Caco-2 (cell line): ENCODE results near the gene MRPS22. TPM values are rescaled to one million over a fixed set of nuclear protein-coding genes. Genes with fewer than 3 reads are reported as not detected.

ENCODE experiments used
- Bru-seq: library from RNA; stranded (reverse); fragments of 400-500 nt; gene quantifications from one replicate; lab custom pipeline; 2021; lab: Mats Ljungman, UMichigan
- BruChase-seq, 2 experiments: library from RNA; stranded (reverse); fragments of 400-500 nt; gene quantifications; one replicate each; lab custom pipeline; 2021; lab: Mats Ljungman, UMichigan
- BruUV-seq: library from RNA; stranded (reverse); fragments of 400-500 nt; replicated peaks from 2 replicates; lab custom pipeline; 2021; lab: Mats Ljungman, UMichigan
- CTCF ChIA-PET: fragments of 300-600 bp; sonication (Branson Sonifier 250); formaldehyde crosslinking; loops from one replicate; lab custom pipeline; 2022; ENCODE audit warnings: antibody characterized with exemption; lab: Charles Lee
- POLR2A ChIA-PET: fragments of 300-600 bp; sonication (Branson Sonifier 250); formaldehyde crosslinking; loops from one replicate; lab custom pipeline; 2022; ENCODE audit warnings: antibody characterized with exemption; lab: Charles Lee
- DNase-seq, 2 experiments: peaks; one replicate each; pipeline versions ENCODE4 v3.0.0 to v3.0.0-alpha.2; 2020 to 2022
- H3K27me3 ChIP-seq: replicated peaks from 2 replicates; pipeline ENCODE4 v1.6.0; 2011; ENCODE audit warnings: low read length; ENCODE audit not compliant: control insufficient read depth, insufficient read depth
- H3K36me3 ChIP-seq: 2 replicates; pipeline ENCODE4 v1.5.1; 2011; ENCODE audit warnings: low read length; ENCODE audit not compliant: control insufficient read depth, insufficient read depth
- H3K4me1 ChIP-seq: fragments of 250-450 bp; sonication (Bioruptor Pico); 2 replicates; pipeline ENCODE4 v1.5.1; 2020; ENCODE audit warnings: mild to moderate bottlenecking
- H3K4me3 ChIP-seq: 2 replicates; pipeline ENCODE4 v1.5.1; 2011; ENCODE audit warnings: low read depth, mild to moderate bottlenecking, control low read depth, low read length
- H3K9me3 ChIP-seq: fragments of 250-450 bp; sonication (Bioruptor Pico); 2 replicates; pipeline ENCODE4 v1.5.1; 2020; ENCODE audit warnings: mild to moderate bottlenecking, moderate library complexity
- H3K27ac Mint-ChIP-seq: one replicate; pipeline ENCODE4 v1.8.0; 2022; ENCODE audit warnings: mixed read lengths; ENCODE audit not compliant: unreplicated experiment
- H3K27me3 Mint-ChIP-seq: one replicate; pipeline ENCODE4 v1.8.0; 2022; ENCODE audit warnings: mixed read lengths; ENCODE audit not compliant: insufficient read depth, unreplicated experiment
- H3K36me3 Mint-ChIP-seq: one replicate; pipeline ENCODE4 v1.8.0; 2022; ENCODE audit warnings: mild to moderate bottlenecking, mixed read lengths; ENCODE audit not compliant: insufficient read depth, unreplicated experiment
- H3K4me1 Mint-ChIP-seq: one replicate; pipeline ENCODE4 v1.8.0; 2022; ENCODE audit warnings: low read depth, mixed read lengths; ENCODE audit not compliant: unreplicated experiment
- H3K4me3 Mint-ChIP-seq: one replicate; pipeline ENCODE4 v1.8.0; 2022; ENCODE audit warnings: mild to moderate bottlenecking, moderate library complexity, mixed read lengths; ENCODE audit not compliant: unreplicated experiment
- H3K9me3 Mint-ChIP-seq: one replicate; pipeline ENCODE4 v1.8.0; 2022; ENCODE audit warnings: mixed read lengths; ENCODE audit not compliant: unreplicated experiment
- CTCF ChIP-seq, 2 experiments: fragments of 200-600 bp in 1 of 2; IDR thresholded peaks; 1 replicate in 1 of 2; 2 replicates in 1 of 2; pipeline versions ENCODE4 v1.5.1 to v1.8.0; 2011 to 2022; ENCODE audit warnings: antibody characterized with exemption in 1 of 2, control low read depth in 1 of 2, inconsistent platforms in 1 of 2, low read depth in 1 of 2, low read length in 1 of 2, mild to moderate bottlenecking in 1 of 2, moderate library complexity in 1 of 2; ENCODE audit not compliant: insufficient read depth in 1 of 2, severe bottlenecking in 1 of 2, unreplicated experiment in 1 of 2
- intact Hi-C: fragments of 100-400 bp; cut with micrococcal nuclease; formaldehyde crosslinking; loops from one replicate; pipeline ENCODE4 v1.10.0; 2022; ENCODE audit not compliant: unreplicated experiment
- long read RNA-seq: library from polyadenylated mRNA; stranded (forward); transcript quantifications from one replicate; pipeline ENCODE4 v2.0.0, GENCODE V29; 2022
- total RNA-seq: library from RNA; stranded (reverse); gene quantifications from 2 replicates; pipeline ENCODE4 v1.2.3, GENCODE V29; 2022

MRPS22 gene
- total RNA-seq (58.2 and 63.9 TPM in 2 replicates), Bru-seq, nascent RNA (percentile 39 among the genes with signal in this experiment), BruChase-seq, experiment 1, labeled RNA remaining after a 2-hour chase (percentile 33 among the genes with signal in this experiment), BruChase-seq, experiment 2, labeled RNA remaining after a 6-hour chase (percentile 40 among the genes with signal in this experiment)
- long read RNA-seq, transcript MRPS22-201 (8 exons, 1,120 nt): major isoform, 84 of 122 reads
- long read RNA-seq, transcript MRPS22-202 (8 exons, 1,099 nt): minor isoform, 18 of 122 reads
- long read RNA-seq, partial matches to known transcripts: 2 of 122 reads
- long read RNA-seq, other reads (novel, unspliced or antisense): 13 of 122 reads

GRCh38 chr3:139343895-139344856 lies at the start of gene MRPS22:
TSS of gene MRPS22 (plus strand) at chr3:139344020. CDS start at chr3:139344027, 7 bp downstream.
- Mint-ChIP-seq H3K27me3 (no peaks in the 10 kb centered on the region), H3K36me3 (peaks cover 12% of the 10 kb centered on the region), H3K27ac (peak within 1 kb of the TSS; percentile 16), H3K4me3 (no peak within 1 kb of the TSS), H3K9me3 (peaks cover 11% of the 10 kb centered on the region), H3K4me1 (peaks cover 7% of the 10 kb centered on the region)
- ChIA-PET CTCF (interaction anchor here (0.6 to 2.1 kb wide), 3 partner anchors 10 to 698 kb away, joined by 4 to 9 read pairs (median 5); no protein-coding TSS in a partner anchor), POLR2A (interaction anchor here (0.9 kb wide), 1 partner anchor 10 kb away, joined by 3 read pairs; no protein-coding TSS in a partner anchor)
- no peak for TF ChIP-seq CTCF (IDR thresholded peaks at IDR 0.05; ENCODE audit: insufficient read depth in 1 of 2, low read depth in 1 of 2, low read length in 1 of 2, severe bottlenecking in 1 of 2, unreplicated experiment in 1 of 2)
- intact Hi-C loops: loop anchor here (5.0 kb wide), 1 partner anchor 397 kb away; the partner anchor contains the start of genes FOXL2 and FOXL2NB
- peaks cover 6% of the 10 kb centered on the region; the same call in 1 of the 2 replicates for H3K4me1 ChIP-seq
- peak within 1 kb of the TSS; percentile 96 for H3K4me3 ChIP-seq
- H3K27me3 ChIP-seq: no peaks in the 10 kb centered on the region
- H3K36me3 ChIP-seq: 0 out of 2 replicates have a peak, but pooled peaks cover 4% of the 10 kb centered on the region
- TSS peak; percentile 71 for BruUV-seq
- peak; percentile 83 to 84 for DNase-seq
- H3K9me3 ChIP-seq: no peaks in the 10 kb centered on the region

GRCh38 chr3:139295040-139295439 lies 48.8 kb upstream of the MRPS22 start:
- BruUV-seq: no TSS peak
- Histone ChIP-seq H3K36me3 (no peaks in the 10 kb centered on the region), H3K4me3 (no peak overlapping the region), H3K9me3 (no peaks in the 10 kb centered on the region), H3K4me1 (peaks cover 12% of the 10 kb centered on the region; the same call in 1 of the 2 replicates), H3K27me3 (no peaks in the 10 kb centered on the region)
- ChIA-PET CTCF (no interaction called here), POLR2A (no interaction called here)
- Mint-ChIP-seq H3K36me3 (no peaks in the 10 kb centered on the region), H3K27ac (no peak overlapping the region), H3K4me1 (peaks cover 7% of the 10 kb centered on the region), H3K27me3 (no peaks in the 10 kb centered on the region), H3K9me3 (no peaks in the 10 kb centered on the region), H3K4me3 (no peak overlapping the region)
- DNase-seq: no peak
- intact Hi-C loops: no loop called here
- TF ChIP-seq CTCF (IDR thresholded peaks at IDR 0.05; ENCODE audit: insufficient read depth in 1 of 2, low read depth in 1 of 2, low read length in 1 of 2, severe bottlenecking in 1 of 2, unreplicated experiment in 1 of 2): no peak
